Measurements from ENCODE around the gene DNAH17. TPM values are rescaled to one million over a fixed set of nuclear protein-coding genes. Genes with fewer than 3 reads are reported as not detected.

Gene DNAH17
- polyA plus RNA-seq, 1 of the 3 experiments (the other 2 are of a cell fraction), result not detected

- 76% methylated on average over 10 of the region's 21 CpGs for WGBS (ENCODE audit: low lambda C conversion rate)
- Histone ChIP-seq H3K4me2 (no peak overlapping the region), H3K36me3 (replicated peaks in 1 of 2; ENCODE audit: control insufficient read depth in 1 of 2, insufficient read depth in 2 of 2, low read length in 1 of 2) (no peaks in the 10 kb centered on the region), H3K79me2 (ENCODE audit: insufficient read depth) (no peaks in the 10 kb centered on the region), H3F3A (replicated peaks; ENCODE audit: insufficient read depth) (no peaks in the 10 kb centered on the region), H3K27me3 (ENCODE audit: insufficient read depth) (no peaks in the 10 kb centered on the region), H4K20me1 (ENCODE audit: insufficient read depth) (no peaks in the 10 kb centered on the region), H3K4me1 (ENCODE audit: control insufficient read depth in 1 of 2, insufficient read depth in 2 of 2, low read depth in 1 of 2, low read length in 1 of 2) (peaks cover 0 to 25% of the 10 kb centered on the region in 2 experiments; a peak in 1 of 4 replicates), H3K9ac (no peak overlapping the region), H3K27ac (ENCODE audit: low read depth in 2 of 2, low read length in 1 of 2) (no peak overlapping the region), H3K9me2 (no peaks in the 10 kb centered on the region), H2AFZ (ENCODE audit: low read depth) (no peak overlapping the region), H3K9me3 (no peaks in the 10 kb centered on the region), H3K4me3 (ENCODE audit: low read depth in 2 of 2, low read length in 1 of 2) (no peak overlapping the region)
- TF ChIP-seq CTCF (IDR thresholded peaks at IDR 0.05) (no peak), RXRA (IDR thresholded peaks at IDR 0.05; ENCODE audit: borderline replicate concordance, low read depth) (no peak), CHD2 (IDR thresholded peaks at IDR 0.05; ENCODE audit: low read length, partially characterized antibody) (no peak), GATA2 (CRISPR knock-in tag; IDR thresholded peaks at IDR 0.05) (no peak), SMC3 (IDR thresholded peaks at IDR 0.05; ENCODE audit: low read depth, low read length) (no peak)
- no peak for DNase-seq
- CTCF ChIA-PET, result interaction anchor here (0.6 to 12.1 kb wide), 6 partner anchors 9 to 365 kb away, joined by 3 to 351 read pairs (median 16); no protein-coding TSS in a partner anchor
- POLR2A ChIA-PET, result no interaction called here
Measured at GRCh38 chr17:78499715-78500540, 77.3 kb downstream of the DNAH17 start.

- TF ChIP-seq EP300 (IDR thresholded peaks at IDR 0.05; ENCODE audit: borderline replicate concordance in 1 of 2, low read depth in 1 of 2, low read length in 1 of 2) (0 out of 4 replicates have a peak, but pooled peaks of 1 of the 2 experiments have one; percentile 19), USF1 (IDR thresholded peaks at IDR 0.05; ENCODE audit: borderline replicate concordance, low read depth) (no peak)
- CTCF ChIA-PET, result interaction anchor here (0.8 to 12.1 kb wide), 11 partner anchors 10 to 367 kb away, joined by 3 to 351 read pairs (median 22); no protein-coding TSS in a partner anchor
Measured at GRCh38 chr17:78498848-78499247, 78.3 kb downstream of the DNAH17 start.

More at GRCh38 chr17:78498848-78499247, 78.3 kb downstream of the DNAH17 start:
- H3K27me3 ChIP-seq (ENCODE audit: insufficient read depth), result no peaks in the 10 kb centered on the region
- 83% methylated on average over 17 of the region's 17 CpGs for WGBS (ENCODE audit: low lambda C conversion rate)
- no peaks in the 10 kb centered on the region for H3F3A ChIP-seq (replicated peaks; ENCODE audit: insufficient read depth)
- H3K4me1 ChIP-seq (ENCODE audit: control insufficient read depth in 1 of 2, insufficient read depth in 2 of 2, low read depth in 1 of 2, low read length in 1 of 2), result peaks cover 0 to 25% of the 10 kb centered on the region in 2 experiments; a peak in 1 of 4 replicates
- no peaks in the 10 kb centered on the region for H3K9me2 ChIP-seq
- H3K36me3 ChIP-seq (replicated peaks in 1 of 2; ENCODE audit: control insufficient read depth in 1 of 2, insufficient read depth in 2 of 2, low read length in 1 of 2), result no peaks in the 10 kb centered on the region
- H2AFZ ChIP-seq (ENCODE audit: low read depth), result no peak overlapping the region
- no peaks in the 10 kb centered on the region for H3K9me3 ChIP-seq
- H4K20me1 ChIP-seq (ENCODE audit: insufficient read depth), result no peaks in the 10 kb centered on the region
- no peak overlapping the region for H3K4me2 ChIP-seq
- peak overlapping the region in 1 of 2 experiments; percentile 45; a peak in 1 of 4 replicates for H3K27ac ChIP-seq (ENCODE audit: low read depth in 2 of 2, low read length in 1 of 2)
- H3K9ac ChIP-seq, result no peak overlapping the region
- H3K4me3 ChIP-seq (ENCODE audit: low read depth in 2 of 2, low read length in 1 of 2), result no peak overlapping the region
- H3K79me2 ChIP-seq (ENCODE audit: insufficient read depth), result no peaks in the 10 kb centered on the region
- DNase-seq, result peak; percentile 70
- POLR2A ChIA-PET, result interaction anchor here (0.6 to 0.9 kb wide), 4 partner anchors 62 to 224 kb away, joined by 3 to 4 read pairs (median 4); no protein-coding TSS in a partner anchor

Data from SK-N-SH (cell line).